Measurements from ENCODE around the gene LITAF.

DNA sequence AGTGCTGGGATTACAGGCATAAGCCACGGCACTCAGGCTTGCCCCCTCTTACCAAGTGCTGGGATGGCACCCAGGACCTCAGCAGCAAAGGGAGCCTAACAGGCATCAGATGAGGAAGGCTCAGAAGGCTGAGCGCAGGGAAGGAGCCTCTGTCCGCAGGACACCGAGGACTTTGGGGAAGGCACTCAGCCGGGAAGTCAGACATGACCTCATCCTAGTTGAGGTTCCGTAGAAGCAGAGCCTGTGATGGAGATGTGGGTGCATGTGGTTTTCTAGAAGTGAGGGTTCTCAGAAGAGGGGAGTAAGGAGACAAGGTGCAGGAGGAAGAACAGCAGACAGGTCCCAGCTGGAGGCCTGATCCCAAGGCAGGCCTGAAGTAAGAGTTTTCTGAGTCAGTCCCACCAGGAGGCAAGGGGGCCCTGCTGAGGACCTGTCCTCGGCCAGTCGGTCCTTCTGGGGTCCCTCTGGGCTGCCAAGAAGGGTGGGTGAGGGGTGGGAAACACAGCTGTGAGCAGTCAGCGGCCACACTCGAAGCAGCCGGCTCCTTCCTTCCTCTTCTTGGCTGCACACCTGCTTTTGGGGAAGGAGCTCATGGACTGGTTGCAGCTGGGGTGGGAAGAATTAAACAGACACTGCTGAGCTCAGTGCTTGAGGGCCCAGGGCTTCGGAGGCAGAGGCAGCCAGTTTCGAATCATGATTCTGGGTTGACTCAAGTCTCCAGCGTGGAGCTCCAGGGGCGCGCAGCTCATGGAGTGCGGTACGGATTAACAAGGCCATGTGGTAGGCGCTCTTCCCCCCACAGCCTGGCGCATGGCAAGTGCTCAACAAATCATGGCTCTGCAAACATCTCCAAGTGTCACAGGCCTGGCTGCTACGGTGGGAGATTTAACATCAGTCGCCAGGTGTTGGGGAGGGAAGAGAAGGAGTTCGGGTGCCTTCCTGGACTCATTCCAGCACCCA is 42.6 kb upstream of the LITAF start:
- TF ChIP-seq, protein P1, sequence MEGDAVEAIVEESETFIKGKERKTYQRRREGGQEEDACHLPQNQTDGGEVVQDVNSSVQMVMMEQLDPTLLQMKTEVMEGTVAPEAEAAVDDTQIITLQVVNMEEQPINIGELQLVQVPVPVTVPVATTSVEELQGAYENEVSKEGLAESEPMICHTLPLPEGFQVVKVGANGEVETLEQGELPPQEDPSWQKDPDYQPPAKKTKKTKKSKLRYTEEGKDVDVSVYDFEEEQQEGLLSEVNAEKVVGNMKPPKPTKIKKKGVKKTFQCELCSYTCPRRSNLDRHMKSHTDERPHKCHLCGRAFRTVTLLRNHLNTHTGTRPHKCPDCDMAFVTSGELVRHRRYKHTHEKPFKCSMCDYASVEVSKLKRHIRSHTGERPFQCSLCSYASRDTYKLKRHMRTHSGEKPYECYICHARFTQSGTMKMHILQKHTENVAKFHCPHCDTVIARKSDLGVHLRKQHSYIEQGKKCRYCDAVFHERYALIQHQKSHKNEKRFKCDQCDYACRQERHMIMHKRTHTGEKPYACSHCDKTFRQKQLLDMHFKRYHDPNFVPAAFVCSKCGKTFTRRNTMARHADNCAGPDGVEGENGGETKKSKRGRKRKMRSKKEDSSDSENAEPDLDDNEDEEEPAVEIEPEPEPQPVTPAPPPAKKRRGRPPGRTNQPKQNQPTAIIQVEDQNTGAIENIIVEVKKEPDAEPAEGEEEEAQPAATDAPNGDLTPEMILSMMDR (conservative IDR thresholded peaks at IDR 0.05): no peak
- no peak for TF ChIP-seq EZH2 (IDR thresholded peaks at IDR 0.05; ENCODE audit: low read depth)
